NCI-H226 (cell line): ENCODE results near the gene FYN.

ENCODE experiments used
- DNase-seq: peaks from one replicate; pipeline ENCODE4 v3.0.0-alpha.2; 2015

FYN gene

DNA sequence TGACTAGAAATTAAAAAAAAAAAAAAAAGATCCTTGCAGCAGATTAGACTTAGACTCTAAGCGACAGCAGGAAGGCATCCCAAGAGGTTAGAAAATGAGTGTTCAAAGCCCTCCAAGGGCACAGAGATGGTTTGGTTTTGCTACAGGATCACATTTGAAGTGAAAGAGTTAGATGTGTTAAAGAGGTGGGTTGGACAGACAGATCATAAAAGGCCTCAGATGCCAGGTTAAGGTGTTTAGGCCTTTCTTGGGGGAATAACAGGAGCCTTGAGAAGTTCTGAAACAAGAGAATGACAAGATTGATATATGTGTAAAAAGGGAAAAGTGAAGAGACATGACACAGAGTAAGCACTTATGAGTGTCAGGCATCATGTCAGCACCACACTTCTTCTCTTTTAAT lies 107.5 kb downstream of the FYN start:
- no peak for DNase-seq

DNA sequence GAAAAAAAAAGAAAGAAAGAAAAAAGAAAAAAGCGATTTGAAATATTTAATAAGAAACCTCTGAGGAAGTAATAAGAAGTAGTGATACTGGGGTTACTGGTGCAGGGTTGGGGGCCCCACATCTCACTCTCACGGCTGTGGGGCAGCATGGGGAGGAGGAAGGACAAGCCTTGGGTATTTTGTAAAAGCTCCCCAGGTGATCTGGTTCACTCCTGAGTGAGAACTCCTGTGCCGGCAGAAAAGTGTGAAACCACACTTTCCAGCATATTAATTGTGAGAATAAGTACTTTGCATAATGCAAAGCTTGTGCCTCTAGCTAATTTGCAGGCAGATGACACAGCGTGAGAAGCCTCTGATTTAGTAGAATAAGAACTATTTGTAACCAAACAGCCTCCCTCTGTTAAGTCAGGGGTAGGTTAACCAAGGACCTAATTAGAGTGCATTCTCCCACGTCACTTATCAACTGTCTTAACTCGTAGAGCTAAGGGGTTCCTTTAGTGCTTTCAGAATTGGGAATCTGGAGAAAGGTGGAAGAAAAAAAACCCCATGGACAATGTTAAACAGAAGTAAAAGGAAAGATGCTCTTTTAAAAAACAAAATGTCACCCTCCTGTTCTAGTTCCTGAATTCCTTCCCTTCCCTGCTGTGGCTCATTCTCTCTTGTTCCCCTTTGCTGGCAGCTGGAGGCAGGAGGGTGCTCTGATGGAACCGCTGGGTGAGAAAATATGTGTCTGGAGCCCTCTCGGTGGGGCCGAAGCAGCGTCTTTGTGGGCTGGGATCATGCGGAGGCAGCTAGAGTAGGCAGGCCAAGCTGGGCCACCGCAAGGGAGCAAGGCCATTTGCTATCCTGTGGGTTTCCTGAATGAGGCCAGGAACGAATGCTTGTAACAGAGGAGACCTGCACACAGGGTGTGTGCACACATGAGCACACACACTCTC lies 108.7 kb downstream of the FYN start:
- no peak for DNase-seq

DNA sequence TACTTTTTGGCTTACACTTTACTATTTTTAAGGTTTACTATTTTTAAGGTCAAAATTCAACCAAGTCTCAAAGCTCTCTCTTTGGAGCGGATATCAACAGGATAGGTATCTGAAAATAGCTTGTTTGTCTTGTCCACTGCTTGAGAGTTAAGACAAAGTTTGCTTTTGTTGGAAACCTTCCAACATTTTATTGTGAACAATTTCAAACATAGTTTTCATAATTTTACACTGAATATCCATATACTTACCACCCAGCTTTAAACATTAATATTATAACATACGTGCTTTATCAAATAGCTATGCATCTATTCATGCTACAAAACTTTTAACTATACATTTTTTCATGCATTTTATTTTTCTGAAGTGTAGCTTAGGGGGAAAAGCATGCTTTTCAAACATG lies 109.9 kb downstream of the FYN start:
- no peak for DNase-seq

DNA sequence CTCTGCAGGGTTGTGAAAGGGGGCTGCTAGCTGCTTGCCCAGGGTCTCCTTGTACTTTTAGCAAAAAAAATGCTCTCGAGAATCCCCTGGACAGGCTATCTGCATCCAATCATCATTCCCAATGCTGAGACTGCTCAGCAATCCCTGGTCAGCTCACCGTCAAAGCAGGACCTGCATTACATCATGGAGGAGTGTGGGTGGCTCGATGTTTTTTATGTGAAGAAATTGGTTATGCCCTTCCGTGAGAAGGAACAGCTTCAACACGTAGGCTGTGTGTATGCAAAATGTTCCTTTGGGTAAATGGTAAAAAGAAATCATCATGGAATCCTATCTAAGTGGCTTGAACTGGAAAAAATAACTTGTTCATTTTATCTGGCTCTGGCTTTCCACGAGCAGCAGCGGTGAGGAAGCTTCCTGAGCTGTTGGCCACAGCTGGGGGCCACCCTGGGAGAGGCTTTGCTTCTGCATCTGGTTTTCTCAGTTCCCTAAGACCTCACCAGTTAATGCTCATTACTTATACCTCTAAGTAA lies 111.4 kb downstream of the FYN start:
- DNase-seq: no peak

DNA sequence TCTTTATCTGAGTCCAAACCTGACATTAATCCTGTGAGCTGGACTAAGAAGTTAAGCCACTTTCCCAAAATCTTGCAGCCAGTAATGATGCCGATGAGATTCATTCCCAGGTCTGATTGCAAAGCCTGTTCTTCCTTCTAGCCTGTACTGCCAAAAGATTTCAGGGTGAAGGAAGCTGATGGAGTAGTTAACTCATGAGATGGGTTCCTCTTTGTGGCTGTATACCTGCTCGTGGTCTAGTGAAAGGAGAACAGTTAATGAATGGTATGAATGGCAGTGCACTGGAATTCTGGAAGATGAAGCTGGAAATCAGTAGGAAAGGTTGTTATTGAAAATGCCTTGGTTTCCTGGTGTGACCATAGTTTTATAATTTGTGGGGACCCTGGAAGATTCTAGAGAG lies 112.0 kb downstream of the FYN start:
- DNase-seq: no peak

DNA sequence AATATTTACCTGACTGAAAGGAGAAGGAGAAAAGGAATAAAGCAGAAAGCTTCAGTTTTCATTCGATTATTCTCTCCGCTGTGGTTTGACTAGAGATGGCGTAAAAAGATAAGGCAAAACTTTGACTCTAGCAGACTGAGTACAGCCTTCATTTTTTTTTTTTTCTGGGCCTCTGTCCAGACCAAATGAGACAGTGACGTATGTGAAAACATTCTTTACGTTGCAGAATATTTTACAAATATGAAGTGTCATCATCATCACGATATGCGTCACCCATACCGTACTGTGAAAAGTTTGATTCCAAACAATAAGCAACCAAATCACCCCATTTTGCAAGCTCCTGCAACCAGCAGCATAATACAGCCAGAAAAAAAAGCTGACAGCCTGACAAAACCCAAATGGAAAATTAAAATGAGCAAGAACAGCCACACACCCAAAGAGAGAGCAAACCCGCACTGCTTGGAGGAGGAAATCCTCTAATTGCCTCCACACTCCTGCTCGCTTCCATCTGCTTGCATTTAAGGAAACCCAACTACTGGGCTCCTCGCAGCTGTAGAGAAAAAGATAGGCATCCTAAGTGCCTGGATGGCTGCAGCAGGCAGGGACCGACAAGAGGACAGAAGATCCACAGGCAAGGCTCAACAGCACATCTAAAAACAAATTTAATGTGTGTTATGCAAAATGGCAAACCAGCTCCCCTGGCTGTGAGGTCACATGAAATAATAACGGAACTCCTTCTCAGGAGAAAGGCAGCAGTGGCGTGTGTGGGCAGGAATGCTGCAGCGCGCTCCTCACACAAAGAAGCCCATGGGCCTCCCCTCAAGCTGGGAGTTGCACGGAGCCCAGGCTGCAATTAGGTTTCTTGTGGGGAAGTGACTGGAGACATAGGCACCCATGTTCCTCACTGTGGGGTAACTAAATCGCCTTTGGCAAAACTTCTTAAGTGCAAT lies 113.1 kb downstream of the FYN start:
- no peak for DNase-seq

GRCh38 chr6:111759331-111759835 lies 113.9 kb downstream of the FYN start:
- DNase-seq: no peak

GRCh38 chr6:111758608-111759329 lies 114.5 kb downstream of the FYN start:
- DNase-seq: no peak

- DNase-seq: peak; percentile 45
Observed at GRCh38 chr6:111757342-111757741, 115.9 kb downstream of the FYN start.

- DNase-seq: no peak
Observed at GRCh38 chr6:111754423-111754822, 118.8 kb downstream of the FYN start.

DNA sequence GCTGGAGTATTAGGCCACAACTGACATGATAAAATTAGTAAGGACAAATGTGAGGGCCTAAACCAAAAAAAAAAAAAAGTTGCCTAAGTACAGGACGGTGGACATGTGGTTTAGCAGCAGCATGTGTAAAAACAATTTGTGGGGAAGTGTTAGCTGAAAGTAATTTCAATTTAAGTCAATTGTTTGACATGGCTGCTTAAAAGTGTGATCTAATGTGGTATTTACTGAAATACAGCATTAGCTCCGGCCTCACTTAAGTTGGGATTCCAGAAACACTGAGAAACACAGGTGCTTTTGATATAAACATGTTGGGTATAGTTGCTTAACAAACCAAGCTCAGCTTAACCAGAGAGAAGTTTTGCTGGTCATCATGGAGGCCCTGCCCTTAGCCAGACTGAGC lies 119.7 kb downstream of the FYN start:
- no peak for DNase-seq

- DNase-seq: no peak
Observed at GRCh38 chr6:111752476-111752875, 120.8 kb downstream of the FYN start.

DNA sequence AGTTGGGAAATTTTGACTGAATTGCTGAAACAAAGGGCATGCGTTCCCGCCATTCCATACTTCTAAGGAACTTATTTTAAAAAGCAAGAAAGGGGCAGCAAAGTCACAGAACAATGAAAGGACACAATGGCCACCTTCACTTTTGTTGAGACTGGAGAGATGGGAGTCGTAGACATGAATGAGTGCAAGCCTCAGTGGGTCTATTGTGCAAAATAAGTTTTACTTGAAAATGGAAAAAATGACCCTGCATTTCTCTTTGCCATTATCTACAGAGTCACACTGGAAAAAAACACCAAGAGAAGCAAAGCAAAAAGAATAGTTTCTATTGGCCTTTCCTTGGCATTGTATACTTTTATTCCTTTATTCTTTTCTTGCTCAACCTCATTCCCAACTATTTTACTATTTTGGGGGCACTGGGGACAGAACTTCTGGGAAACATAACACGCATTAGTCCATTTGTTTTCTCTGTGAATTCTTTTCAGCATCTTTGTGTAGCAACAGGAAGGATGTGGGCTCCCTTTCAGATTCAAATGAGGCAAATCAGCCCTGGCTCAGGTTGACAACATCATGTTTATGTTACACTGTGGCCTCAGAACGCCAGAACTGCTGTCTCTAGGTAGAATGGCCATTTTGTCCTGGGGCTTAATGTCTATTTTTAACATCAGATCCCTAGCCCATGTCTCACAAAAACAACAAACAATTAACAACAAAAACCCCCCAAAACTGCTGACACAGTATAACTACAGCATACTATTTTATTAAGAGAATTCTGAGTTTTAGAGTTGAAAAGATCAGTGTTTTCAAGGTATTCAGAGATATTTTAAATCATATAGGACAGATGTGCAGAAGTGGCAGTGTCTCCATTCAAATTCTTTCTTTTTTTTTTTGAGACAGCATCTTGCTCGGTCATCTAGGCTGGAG lies 122.2 kb downstream of the FYN start:
- DNase-seq: no peak

GRCh38 chr6:111750153-111750552 lies 123.1 kb downstream of the FYN start:
- DNase-seq: no peak

DNA sequence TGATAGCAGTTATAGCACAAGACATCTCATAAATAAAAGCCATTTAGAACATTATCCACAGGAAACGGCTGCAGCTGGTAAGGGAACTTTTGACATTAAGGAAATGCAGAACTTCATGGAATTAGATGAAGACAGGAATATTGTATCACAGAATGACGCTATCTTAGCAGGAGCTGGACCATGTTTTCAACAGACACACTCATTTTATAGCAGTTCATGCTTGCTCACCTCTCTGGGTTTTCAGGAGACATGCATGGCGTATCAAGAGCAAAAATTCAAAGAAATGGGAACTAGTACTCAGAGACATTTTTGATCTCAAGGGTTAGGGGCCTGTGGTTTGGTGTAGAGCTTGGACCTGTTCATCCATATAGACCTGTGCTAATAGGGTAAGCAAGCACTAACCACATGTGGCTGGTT lies 125.0 kb downstream of the FYN start:
- no peak for DNase-seq

GRCh38 chr6:111747829-111748228 lies 125.4 kb downstream of the FYN start:
- DNase-seq: no peak

DNA sequence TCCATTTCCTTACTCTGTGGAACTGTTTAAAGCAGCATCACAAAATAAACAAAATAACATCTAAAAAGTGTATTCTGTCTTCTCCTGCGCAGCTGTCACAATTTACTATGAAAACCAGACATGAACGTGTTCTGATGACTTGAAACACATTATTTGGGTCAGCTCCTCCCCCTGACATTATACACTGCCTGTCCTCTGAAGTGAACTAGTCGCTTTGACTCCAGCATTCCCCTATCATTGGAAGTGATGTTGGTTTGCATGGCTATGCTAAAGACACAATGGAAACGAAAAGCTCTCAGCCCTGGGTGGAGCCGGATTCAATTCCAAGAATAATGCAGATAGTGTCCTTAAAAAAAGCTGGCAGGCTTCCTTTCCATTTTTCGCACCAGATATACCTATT lies 125.9 kb downstream of the FYN start:
- DNase-seq: no peak

- DNase-seq: no peak
Observed at GRCh38 chr6:111746983-111747382, 126.3 kb downstream of the FYN start.

DNA sequence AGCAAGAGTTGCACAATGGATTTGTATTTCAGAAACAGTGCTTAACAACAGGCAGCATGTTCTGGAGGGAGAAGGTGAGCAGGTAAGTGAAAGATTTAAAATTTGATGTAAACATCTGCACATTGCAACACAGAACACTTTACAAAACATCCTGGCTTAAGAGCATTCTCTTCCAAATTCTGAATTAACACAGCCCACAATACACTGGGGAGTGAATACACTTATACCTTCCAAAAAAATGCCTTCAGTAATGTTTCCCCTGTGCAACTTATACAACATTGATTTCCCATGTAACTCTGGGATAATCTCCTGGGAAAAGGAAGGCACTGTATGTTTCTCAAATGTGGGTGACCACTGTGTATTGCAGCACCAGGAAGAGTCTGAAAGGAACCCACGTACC lies 127.6 kb downstream of the FYN start:
- no peak for DNase-seq

DNA sequence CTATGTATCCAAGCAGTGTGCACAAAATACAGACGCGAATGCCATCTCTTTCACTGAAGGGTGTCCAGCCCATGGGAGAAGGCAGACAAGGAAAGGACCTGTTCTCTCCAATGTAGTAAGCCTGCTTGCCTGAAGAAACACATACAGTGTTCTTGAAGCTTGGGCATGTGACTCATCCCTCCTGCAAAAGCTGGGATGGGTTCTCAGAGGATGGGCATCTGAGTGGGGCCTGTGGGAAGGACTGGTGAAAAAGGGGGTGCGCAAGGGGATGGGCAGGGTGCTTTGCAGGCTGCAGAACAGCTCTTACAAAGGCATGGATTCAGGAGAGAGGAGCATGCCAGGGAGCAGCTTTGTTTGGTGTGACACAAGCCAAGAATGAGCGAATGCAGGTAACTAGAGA lies 128.1 kb downstream of the FYN start:
- no peak for DNase-seq
